H1 (cell line): ENCODE results near the gene ANKRD29. TPM values are rescaled to one million over a fixed set of nuclear protein-coding genes. Genes with fewer than 3 reads are reported as not detected.

Experiments used
- CTCF ChIA-PET: fragments of 300-600 bp; sonication (Branson Sonifier 250); formaldehyde crosslinking; loops from one replicate; lab custom pipeline; 2021; ENCODE audit not compliant: partially characterized antibody; lab: Charles Lee
- POLR2A ChIA-PET: fragments of 300-600 bp; sonication (Branson Sonifier 250); formaldehyde crosslinking; loops from one replicate; lab custom pipeline; 2021; ENCODE audit warnings: inconsistent platforms; ENCODE audit not compliant: partially characterized antibody; lab: Charles Lee
- DNase-seq, 2 experiments: peaks; one replicate each; pipeline versions ENCODE4 v3.0.0 to v3.0.0-alpha.2; 2010 to 2022; ENCODE audit warnings: low spot score in 2 of 2, low read depth in 1 of 2, mixed read lengths in 1 of 2
- FAIRE-seq: peaks from 2 replicates; lab custom pipeline; 2011; peaks lifted over from hg19 to GRCh38; lab: Jason Lieb, UNC
- H2AFZ ChIP-seq: 2 replicates; pipeline ENCODE4 v1.8.1; 2012; ENCODE audit warnings: low read length, inconsistent platforms
- H2AK5ac ChIP-seq: 2 replicates; pipeline ENCODE4 v1.6.1; 2013; ENCODE audit warnings: low read depth, low read length
- H2BK120ac ChIP-seq: replicated peaks from 2 replicates; pipeline ENCODE3; 2013; ENCODE audit warnings: low read depth, low read length, inconsistent platforms
- H2BK12ac ChIP-seq: 2 replicates; pipeline ENCODE4 v1.6.1; 2013; ENCODE audit warnings: low read depth, low read length
- H2BK15ac ChIP-seq: 2 replicates; pipeline ENCODE4 v1.6.1; 2013; ENCODE audit warnings: low read length
- H2BK20ac ChIP-seq: 2 replicates; pipeline ENCODE4 v1.6.1; 2013; ENCODE audit warnings: low read length
- H2BK5ac ChIP-seq: 2 replicates; pipeline ENCODE4 v1.6.1; 2013; ENCODE audit warnings: low read depth, low read length
- H3K14ac ChIP-seq: 2 replicates; pipeline ENCODE4 v1.6.1; 2013; ENCODE audit warnings: inconsistent platforms; ENCODE audit not compliant: insufficient read length
- H3K18ac ChIP-seq: 2 replicates; pipeline ENCODE4 v1.6.1; 2013; ENCODE audit warnings: low read length; ENCODE audit errors: extremely low read depth
- H3K23ac ChIP-seq: 2 replicates; pipeline ENCODE4 v1.6.1; 2013; ENCODE audit warnings: inconsistent platforms; ENCODE audit not compliant: insufficient read length
- H3K23me2 ChIP-seq: 2 replicates; pipeline ENCODE4 v1.6.1; 2013; ENCODE audit warnings: low read depth, low read length
- H3K27ac ChIP-seq: 2 replicates; pipeline ENCODE4 v1.6.1; 2011; ENCODE audit warnings: low read depth, low read length, inconsistent platforms
- H3K27me3 ChIP-seq, 4 experiments: replicated peaks in 1 of 4; 1 replicate in 1 of 4; 2 replicates in 3 of 4; pipeline versions ENCODE4 v1.6.1 to v1.8.1; 2011 to 2013; ENCODE audit warnings: low read length in 3 of 4, mild to moderate bottlenecking in 3 of 4, inconsistent platforms in 2 of 4, mixed read lengths in 2 of 4, moderate library complexity in 1 of 4; ENCODE audit not compliant: control insufficient read depth in 3 of 4, insufficient read depth in 3 of 4; ENCODE audit errors: extremely low read depth in 1 of 4
- H3K36me3 ChIP-seq, 4 experiments: 2 replicates each; pipeline versions ENCODE4 v1.6.1 to v1.8.1; 2011 to 2013; ENCODE audit warnings: mild to moderate bottlenecking in 4 of 4, low read length in 3 of 4, moderate library complexity in 2 of 4, control low read depth in 1 of 4, inconsistent platforms in 1 of 4; ENCODE audit not compliant: insufficient read depth in 4 of 4, control insufficient read depth in 2 of 4
- H3K4ac ChIP-seq: replicated peaks from 2 replicates; pipeline ENCODE3; 2013; ENCODE audit warnings: low read length, low read depth, mixed read lengths, inconsistent platforms; ENCODE audit not compliant: insufficient read length
- H3K4me1 ChIP-seq, 4 experiments: replicated peaks in 1 of 4; 1 replicate in 1 of 4; 2 replicates in 3 of 4; pipeline versions ENCODE4 v1.6.1 to v1.8.1; 2011 to 2013; ENCODE audit warnings: low read length in 3 of 4, inconsistent platforms in 2 of 4, mixed read lengths in 1 of 4; ENCODE audit not compliant: insufficient read depth in 4 of 4, control insufficient read depth in 3 of 4
- H3K4me2 ChIP-seq, 2 experiments: 2 replicates each; pipeline versions ENCODE4 v1.6.1 to v1.8.1; 2011 to 2013; ENCODE audit warnings: low read depth in 2 of 2, low read length in 2 of 2, control low read depth in 1 of 2, inconsistent platforms in 1 of 2, mild to moderate bottlenecking in 1 of 2; ENCODE audit not compliant: insufficient read depth in 1 of 2
- H3K4me3 ChIP-seq, 4 experiments: fragments of 200-600, 300-600 bp in 1 of 4; sonication (generic), shearing (Covaris generic), sonication (Bioruptor Twin) in 1 of 4; 2 replicates each; pipeline versions ENCODE4 v1.5.1 to v1.8.1; 2011 to 2016; ENCODE audit warnings: low read length in 4 of 4, low read depth in 3 of 4, control low read depth in 2 of 4, inconsistent platforms in 2 of 4, mild to moderate bottlenecking in 2 of 4, mixed read lengths in 1 of 4, moderate library complexity in 1 of 4; ENCODE audit not compliant: insufficient read depth in 2 of 4; ENCODE audit errors: extremely low read depth in 1 of 4
- H3K56ac ChIP-seq: replicated peaks from 2 replicates; pipeline ENCODE3; 2013; ENCODE audit warnings: low read depth, mild to moderate bottlenecking, mixed read lengths, low read length, inconsistent platforms; ENCODE audit not compliant: insufficient read length
- H3K79me1 ChIP-seq: 2 replicates; pipeline ENCODE4 v1.6.1; 2013; ENCODE audit warnings: low read depth, low read length, control low read depth
- H3K79me2 ChIP-seq, 2 experiments: 2 replicates each; pipeline versions ENCODE4 v1.6.1 to v1.8.1; 2012 to 2013; ENCODE audit warnings: low read length in 2 of 2, mild to moderate bottlenecking in 2 of 2, inconsistent platforms in 1 of 2; ENCODE audit not compliant: insufficient read depth in 2 of 2, control insufficient read depth in 1 of 2
- H3K9ac ChIP-seq, 4 experiments: replicated peaks in 1 of 4; 1 replicate in 1 of 4; 2 replicates in 3 of 4; pipeline versions ENCODE4 v1.6.1 to v1.8.1; 2011 to 2013; ENCODE audit warnings: low read depth in 3 of 4, low read length in 3 of 4, control low read depth in 2 of 4, mild to moderate bottlenecking in 2 of 4, moderate library complexity in 2 of 4, inconsistent platforms in 1 of 4; ENCODE audit errors: extremely low read depth in 1 of 4
- H3K9me3 ChIP-seq, 2 experiments: 2 replicates each; pipeline versions ENCODE4 v1.6.1 to v1.8.1; 2012 to 2013; ENCODE audit warnings: mild to moderate bottlenecking in 2 of 2, moderate library complexity in 2 of 2, control low read depth in 1 of 2, inconsistent platforms in 1 of 2, low read depth in 1 of 2, low read length in 1 of 2, mixed read lengths in 1 of 2; ENCODE audit not compliant: insufficient read depth in 2 of 2
- H4K20me1 ChIP-seq, 2 experiments: replicated peaks in 1 of 2; 2 replicates each; pipeline versions ENCODE3 to v1.8.1; 2011 to 2013; ENCODE audit warnings: inconsistent platforms in 2 of 2, low read length in 2 of 2, mild to moderate bottlenecking in 1 of 2; ENCODE audit not compliant: insufficient read depth in 2 of 2, control insufficient read depth in 1 of 2
- H4K5ac ChIP-seq: 2 replicates; pipeline ENCODE4 v1.6.1; 2013; ENCODE audit warnings: low read length, low read depth, mixed read lengths, inconsistent platforms; ENCODE audit not compliant: insufficient read length
- H4K8ac ChIP-seq: 2 replicates; pipeline ENCODE4 v1.8.0; 2013; ENCODE audit warnings: mild to moderate bottlenecking, moderate library complexity, low read length, inconsistent platforms; ENCODE audit not compliant: insufficient read depth; ENCODE audit errors: extremely low read depth
- H4K91ac ChIP-seq: replicated peaks from 2 replicates; pipeline ENCODE3; 2013; ENCODE audit warnings: low read length, mixed read lengths, inconsistent platforms; ENCODE audit not compliant: insufficient read length
- RAD21 ChIP-seq, 2 experiments: IDR thresholded peaks in 1 of 2; conservative IDR thresholded peaks in 1 of 2; 2 replicates each; pipeline ENCODE4 v1.6.1; 2011; ENCODE audit warnings: low read depth in 2 of 2, low read length in 2 of 2, improper control_type of control experiment in 1 of 2, inconsistent platforms in 1 of 2, mild to moderate bottlenecking in 1 of 2, moderate library complexity in 1 of 2
- SIX5 ChIP-seq: IDR thresholded peaks from 2 replicates; pipeline ENCODE4 v1.6.1; 2011; ENCODE audit warnings: mild to moderate bottlenecking, low read depth, low read length
- WGBS, 2 experiments: shearing (Covaris generic) in 1 of 2; methylation state at CpG; one replicate each; pipeline versions ENCODE4 v1.1.6 to v1.1.7; 2013 to 2015; ENCODE audit warnings: low lambda C conversion rate in 2 of 2, mixed read lengths in 2 of 2, inconsistent platforms in 1 of 2, low coverage in 1 of 2, missing lambda C conversion rate in 1 of 2; ENCODE audit not compliant: insufficient replicate concordance in 2 of 2, insufficient coverage in 1 of 2, insufficient read length in 1 of 2; ENCODE audit errors: extremely low coverage in 1 of 2, missing lambda C conversion rate in 1 of 2; 5-methylcytosine and 5-hydroxymethylcytosine counted together
- polyA plus RNA-seq, 7 experiments: library from polyadenylated mRNA; depleted of rRNA in 3 of 7; stranded (reverse) in 5 of 7; unstranded in 2 of 7; fragments of >200 nt in 5 of 7; fragments of 200-250 nt in 2 of 7; gene quantifications; 1 replicate in 5 of 7; 2 replicates in 1 of 7; 4 replicates in 1 of 7; pipeline versions ENCODE4 v1.2.1 to v1.2.3, GENCODE V29; 2011 to 2013; ENCODE audit warnings: missing spikeins in 2 of 7, mixed read lengths in 2 of 7
- total RNA-seq: library from RNA; stranded (reverse); fragmentation: NEBNext Ultra II Directional; extraction: Animal tissue kit (Norgen Biotek cat#: 25700); gene quantifications from 2 replicates; pipeline ENCODE4 v1.2.1, GENCODE V29; 2021
- TF ChIP-seq, protein P1 (sequence below), 3 experiments: IDR thresholded peaks; 1 replicate in 2 of 3; 2 replicates in 1 of 3; pipeline versions ENCODE4 v1.5.1 to v1.6.1; 2011; ENCODE audit warnings: low read length in 3 of 3, mild to moderate bottlenecking in 3 of 3, inconsistent platforms in 2 of 3, low read depth in 1 of 3, moderate library complexity in 1 of 3; ENCODE audit not compliant: insufficient read depth in 1 of 3; ENCODE audit errors: control extremely low read depth in 1 of 3

ANKRD29 gene
- total and polyA plus RNA-seq, 2 of the 8 experiments (the other 6 are each of a cell fraction or from before 2014, with no cell fraction given): 3.0 to 7.3 TPM

GRCh38 chr18:23631746-23632145, 31.0 kb downstream of the ANKRD29 start:
- Histone ChIP-seq H3K56ac (no peak overlapping the region), H4K8ac (no peak overlapping the region)
- CTCF ChIA-PET: interaction anchor here (0.9 to 1.7 kb wide), 8 partner anchors 8 to 290 kb away, joined by 3 to 8 read pairs (median 4); no protein-coding TSS in a partner anchor

More at GRCh38 chr18:23631746-23632145, 31.0 kb downstream of the ANKRD29 start:
- H2BK20ac ChIP-seq: no peak overlapping the region
- 63% methylated on average over 11 of the region's 11 CpGs; no CpG with 5 or more reads in 1 of the 2 experiments for WGBS, 2 experiments
- H2BK12ac ChIP-seq: no peak overlapping the region
- no peak overlapping the region for H3K27ac ChIP-seq
- H3K23me2 ChIP-seq: no peaks in the 10 kb centered on the region
- 0 out of 2 replicates have a peak overlapping the region, but pooled peaks have one; percentile 17 for H2AFZ ChIP-seq
- no peak overlapping the region for H4K5ac ChIP-seq
- no peaks in the 10 kb centered on the region for H3K27me3 ChIP-seq
- H3K9me3 ChIP-seq: no peaks in the 10 kb centered on the region
- H3K14ac ChIP-seq: no peak overlapping the region
- H3K79me1 ChIP-seq: no peaks in the 10 kb centered on the region
- no peak overlapping the region for H2BK5ac ChIP-seq
- H3K4me3 ChIP-seq: no peak overlapping the region
- H3K36me3 ChIP-seq: no peaks in the 10 kb centered on the region
- H3K9ac ChIP-seq: no peak overlapping the region
- no peak overlapping the region; the same call in 1 of the 2 replicates for H3K18ac ChIP-seq
- no peaks in the 10 kb centered on the region for H4K20me1 ChIP-seq
- H3K4me1 ChIP-seq: peaks cover 2 to 7% (median 3%) of the 10 kb centered on the region in 4 experiments; a peak in 4 of 7 replicates
- DNase-seq (no peak), FAIRE-seq (peak; percentile 66)
- H3K23ac ChIP-seq: no peak overlapping the region
- no peak overlapping the region for H2BK15ac ChIP-seq
- no peak overlapping the region; a peak in 1 of 4 replicates for H3K4me2 ChIP-seq
- no peak overlapping the region for H3K4ac ChIP-seq
- no peaks in the 10 kb centered on the region for H3K79me2 ChIP-seq
- POLR2A ChIA-PET: no interaction called here
- 0 out of 2 replicates have a peak overlapping the region, but pooled peaks have one; percentile 53 for H2AK5ac ChIP-seq
- TF ChIP-seq SIX5 (no peak), RAD21 (IDR thresholded peaks at IDR 0.05 in 1 of 2, conservative IDR thresholded peaks at IDR 0.05 in 1 of 2; ENCODE audit: low read depth in 2 of 2, low read length in 2 of 2) (peak; percentile 8 to 11; a peak in 2 of 4 replicates)
- TF ChIP-seq, protein P1, sequence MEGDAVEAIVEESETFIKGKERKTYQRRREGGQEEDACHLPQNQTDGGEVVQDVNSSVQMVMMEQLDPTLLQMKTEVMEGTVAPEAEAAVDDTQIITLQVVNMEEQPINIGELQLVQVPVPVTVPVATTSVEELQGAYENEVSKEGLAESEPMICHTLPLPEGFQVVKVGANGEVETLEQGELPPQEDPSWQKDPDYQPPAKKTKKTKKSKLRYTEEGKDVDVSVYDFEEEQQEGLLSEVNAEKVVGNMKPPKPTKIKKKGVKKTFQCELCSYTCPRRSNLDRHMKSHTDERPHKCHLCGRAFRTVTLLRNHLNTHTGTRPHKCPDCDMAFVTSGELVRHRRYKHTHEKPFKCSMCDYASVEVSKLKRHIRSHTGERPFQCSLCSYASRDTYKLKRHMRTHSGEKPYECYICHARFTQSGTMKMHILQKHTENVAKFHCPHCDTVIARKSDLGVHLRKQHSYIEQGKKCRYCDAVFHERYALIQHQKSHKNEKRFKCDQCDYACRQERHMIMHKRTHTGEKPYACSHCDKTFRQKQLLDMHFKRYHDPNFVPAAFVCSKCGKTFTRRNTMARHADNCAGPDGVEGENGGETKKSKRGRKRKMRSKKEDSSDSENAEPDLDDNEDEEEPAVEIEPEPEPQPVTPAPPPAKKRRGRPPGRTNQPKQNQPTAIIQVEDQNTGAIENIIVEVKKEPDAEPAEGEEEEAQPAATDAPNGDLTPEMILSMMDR (IDR thresholded peaks at IDR 0.05; ENCODE audit: control extremely low read depth in 1 of 3, insufficient read depth in 1 of 3, low read depth in 1 of 3, low read length in 3 of 3): peak in 1 of 3 experiments; percentile 9; a peak in 1 of 4 replicates
- H2BK120ac ChIP-seq: no peak overlapping the region
- H4K91ac ChIP-seq: no peak overlapping the region
